Loucy (cell line): Measurements from ENCODE around the gene LIN37.

Source experiments
- CTCF ChIP-seq: fragments of 200-600 bp; sonication (generic); conservative IDR thresholded peaks from 2 replicates; pipeline ENCODE4 v1.5.1; 2014; ENCODE audit warnings: mild to moderate bottlenecking, antibody characterized with exemption, low read length
- EZH2phosphoT487 ChIP-seq: fragments of 200-600 bp; IDR thresholded peaks from 2 replicates; pipeline ENCODE4 v1.6.1; 2018; ENCODE audit warnings: antibody characterized with exemption, mild to moderate bottlenecking, moderate library complexity, borderline replicate concordance

- TF ChIP-seq CTCF (no peak), EZH2phosphoT487 (no peak)
Observed at GRCh38 chr19:35754370-35755130, 6.2 kb downstream of the LIN37 start.
